BJ (cell line): ENCODE measurements around the gene PPIB. TPM values are rescaled to one million over a fixed set of nuclear protein-coding genes. Genes with fewer than 3 reads are reported as not detected.

Experiments used
- CTCF ChIA-PET: fragments of 350-600 bp; formaldehyde crosslinking; extraction: SDS; loops from one replicate; lab custom pipeline; 2021; ENCODE audit warnings: antibody characterized with exemption, inconsistent platforms; lab: Yijun Ruan, JAX
- POLR2A ChIA-PET: fragments of 300-600 bp; sonication (Branson Sonifier 250); formaldehyde crosslinking; extraction: SDS; loops from one replicate; lab custom pipeline; 2021; ENCODE audit warnings: antibody characterized with exemption; lab: Charles Lee
- DNase-seq: peaks from one replicate; pipeline ENCODE4 v3.0.0-alpha.2; 2011; ENCODE audit warnings: low read depth
- H3K27me3 ChIP-seq: 2 replicates; pipeline ENCODE4 v1.6.0; 2011; ENCODE audit warnings: low read length; ENCODE audit not compliant: control insufficient read depth, insufficient read depth
- H3K36me3 ChIP-seq: 2 replicates; pipeline ENCODE4 v1.5.1; 2011; ENCODE audit warnings: low read length; ENCODE audit not compliant: control insufficient read depth, insufficient read depth
- H3K4me3 ChIP-seq: 2 replicates; pipeline ENCODE4 v1.5.1; 2011; ENCODE audit warnings: low read depth, mild to moderate bottlenecking, control low read depth, low read length
- polyA plus RNA-seq: library from polyadenylated mRNA; depleted of rRNA; stranded (reverse); fragments of >200 nt; gene quantifications from 2 replicates; pipeline ENCODE4 v1.2.3, GENCODE V29; 2011
- TF ChIP-seq, protein P1 (sequence below): IDR thresholded peaks from 2 replicates; pipeline ENCODE4 v1.5.1; 2011; ENCODE audit warnings: low read depth, mild to moderate bottlenecking, control low read depth, inconsistent platforms, low read length, moderate library complexity; ENCODE audit not compliant: insufficient read depth

The PPIB gene
- polyA plus RNA-seq, 1 experiment, result 1,794 TPM

DNA sequence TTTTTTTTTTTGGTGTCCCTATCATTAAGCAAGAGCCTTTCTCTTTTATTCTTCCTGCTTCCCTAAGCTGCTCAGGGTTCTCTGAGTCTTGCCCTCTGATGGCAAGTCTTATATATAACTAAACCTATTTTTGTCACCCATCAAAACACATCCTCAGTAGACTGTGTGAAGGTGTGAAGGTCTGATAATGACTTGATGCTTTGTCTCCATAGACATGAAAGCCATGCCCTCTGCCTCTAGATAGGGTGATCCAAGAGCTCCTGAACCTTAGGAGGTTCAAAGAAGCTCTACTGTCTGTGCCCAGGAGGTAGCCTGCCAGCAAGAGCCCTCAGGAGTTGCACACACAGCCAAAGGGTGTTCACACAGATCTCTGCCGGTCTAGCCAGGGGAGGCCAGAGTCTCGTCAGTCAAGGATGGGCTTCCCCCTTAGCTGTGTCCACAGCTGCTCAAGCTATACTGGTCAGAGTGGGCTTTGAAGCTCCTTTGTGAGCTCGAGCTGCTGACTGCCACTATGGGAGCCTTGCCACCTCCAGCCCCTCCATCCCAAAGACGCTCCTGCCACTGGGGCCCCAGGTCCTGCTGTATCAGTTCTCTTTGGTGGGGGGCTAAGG is 24.4 kb downstream of the PPIB start:
- no peak for DNase-seq
- TF ChIP-seq, protein P1, sequence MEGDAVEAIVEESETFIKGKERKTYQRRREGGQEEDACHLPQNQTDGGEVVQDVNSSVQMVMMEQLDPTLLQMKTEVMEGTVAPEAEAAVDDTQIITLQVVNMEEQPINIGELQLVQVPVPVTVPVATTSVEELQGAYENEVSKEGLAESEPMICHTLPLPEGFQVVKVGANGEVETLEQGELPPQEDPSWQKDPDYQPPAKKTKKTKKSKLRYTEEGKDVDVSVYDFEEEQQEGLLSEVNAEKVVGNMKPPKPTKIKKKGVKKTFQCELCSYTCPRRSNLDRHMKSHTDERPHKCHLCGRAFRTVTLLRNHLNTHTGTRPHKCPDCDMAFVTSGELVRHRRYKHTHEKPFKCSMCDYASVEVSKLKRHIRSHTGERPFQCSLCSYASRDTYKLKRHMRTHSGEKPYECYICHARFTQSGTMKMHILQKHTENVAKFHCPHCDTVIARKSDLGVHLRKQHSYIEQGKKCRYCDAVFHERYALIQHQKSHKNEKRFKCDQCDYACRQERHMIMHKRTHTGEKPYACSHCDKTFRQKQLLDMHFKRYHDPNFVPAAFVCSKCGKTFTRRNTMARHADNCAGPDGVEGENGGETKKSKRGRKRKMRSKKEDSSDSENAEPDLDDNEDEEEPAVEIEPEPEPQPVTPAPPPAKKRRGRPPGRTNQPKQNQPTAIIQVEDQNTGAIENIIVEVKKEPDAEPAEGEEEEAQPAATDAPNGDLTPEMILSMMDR, result no peak
- Histone ChIP-seq H3K4me3 (no peak overlapping the region), H3K27me3 (no peaks in the 10 kb centered on the region), H3K36me3 (peaks cover 36% of the 10 kb centered on the region)
- ChIA-PET CTCF (interaction anchor here (0.6 kb wide), 1 partner anchor 13 kb away, joined by 3 read pairs; no protein-coding TSS in a partner anchor), POLR2A (no interaction called here)

DNA sequence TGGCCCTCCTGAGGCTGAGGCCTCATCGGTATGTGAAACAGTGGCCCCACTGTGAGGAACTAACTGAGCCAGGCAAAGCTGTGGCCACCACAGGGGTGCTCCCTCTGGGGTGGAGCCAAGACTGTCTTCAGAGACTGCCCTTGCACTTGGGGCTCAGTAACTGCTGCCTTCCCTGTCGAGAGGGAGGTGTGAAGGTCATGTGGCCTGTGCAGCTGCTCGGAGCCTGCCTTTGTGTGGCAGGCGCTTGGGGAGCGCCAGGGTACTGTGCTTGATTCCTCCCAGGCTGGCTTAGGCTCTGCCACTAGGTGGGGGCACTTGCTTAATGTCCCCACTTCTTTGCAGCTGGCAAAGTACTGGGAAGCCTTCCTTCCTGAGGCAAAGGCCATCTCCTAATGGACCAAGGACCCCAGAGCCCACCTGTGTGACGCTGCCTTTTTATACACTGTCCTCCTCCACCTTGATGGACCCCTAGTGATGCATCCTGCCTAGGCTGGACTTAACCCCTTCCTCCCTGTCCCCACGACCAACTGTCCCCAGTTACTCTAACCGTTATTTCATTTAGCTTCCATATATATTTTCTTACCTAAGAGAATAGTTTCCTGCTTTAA is 25.5 kb downstream of the PPIB start:
- CTCF ChIA-PET, result no interaction called here
- Histone ChIP-seq H3K27me3 (no peaks in the 10 kb centered on the region), H3K4me3 (no peak overlapping the region), H3K36me3 (peaks cover 34% of the 10 kb centered on the region)
- TF ChIP-seq, protein P1, result no peak
- no peak for DNase-seq
- POLR2A ChIA-PET, result no interaction called here

DNA sequence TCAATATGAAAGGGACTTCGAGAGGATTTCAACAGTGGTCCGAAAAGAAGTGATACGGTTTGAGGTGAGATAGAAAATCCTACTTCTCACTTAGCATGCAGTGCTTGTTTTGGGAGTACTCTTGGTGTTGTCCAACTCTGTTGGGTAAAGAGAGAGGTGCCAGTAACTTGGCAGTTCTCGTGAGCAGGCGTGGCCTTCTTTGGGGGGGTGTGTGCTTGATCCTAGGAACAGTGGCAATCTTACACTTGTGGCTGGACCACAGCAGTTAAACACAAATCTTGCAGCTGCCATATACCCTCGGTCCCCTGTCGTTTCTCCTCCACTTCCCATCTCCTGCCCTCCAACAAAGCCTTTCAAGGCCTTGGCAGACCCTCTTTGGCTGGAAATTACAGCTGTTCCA is 26.5 kb downstream of the PPIB start:
- TF ChIP-seq, protein P1, result no peak
- Histone ChIP-seq H3K36me3 (peaks cover 33% of the 10 kb centered on the region), H3K4me3 (no peak overlapping the region), H3K27me3 (no peaks in the 10 kb centered on the region)
- ChIA-PET CTCF (no interaction called here), POLR2A (no interaction called here)
- no peak for DNase-seq

DNA sequence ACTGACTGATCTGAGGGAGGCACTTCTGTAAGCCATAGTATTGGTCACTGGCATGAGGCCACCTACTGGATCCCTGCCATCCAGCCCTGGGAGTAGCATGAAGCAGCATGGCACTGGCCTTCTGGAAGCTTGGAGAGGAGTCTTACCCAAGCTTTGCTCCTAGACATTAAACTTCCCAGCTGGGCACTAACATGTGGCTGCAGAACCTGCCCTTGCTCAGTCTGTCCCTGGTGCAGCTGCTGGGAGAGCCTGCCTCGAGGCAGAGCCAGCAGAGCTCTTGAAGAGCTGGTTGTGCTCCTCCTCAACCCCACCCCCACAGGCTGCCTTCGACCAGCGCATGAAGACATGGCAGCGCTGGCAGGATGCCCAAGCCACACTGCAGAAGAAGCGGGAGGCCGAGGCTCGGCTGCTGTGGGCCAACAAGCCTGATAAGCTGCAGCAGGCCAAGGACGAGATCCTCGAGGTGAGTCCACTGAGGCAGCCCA is 28.4 kb downstream of the PPIB start:
- no peak overlapping the region for H3K4me3 ChIP-seq
- CTCF ChIA-PET, result interaction anchor here (1.4 kb wide), 1 partner anchor 9 kb away, joined by 4 read pairs; no protein-coding TSS in a partner anchor
- DNase-seq, result no peak
- POLR2A ChIA-PET, result no interaction called here
- H3K27me3 ChIP-seq, result no peaks in the 10 kb centered on the region
- peaks cover 41% of the 10 kb centered on the region for H3K36me3 ChIP-seq
- TF ChIP-seq, protein P1, result no peak

DNA sequence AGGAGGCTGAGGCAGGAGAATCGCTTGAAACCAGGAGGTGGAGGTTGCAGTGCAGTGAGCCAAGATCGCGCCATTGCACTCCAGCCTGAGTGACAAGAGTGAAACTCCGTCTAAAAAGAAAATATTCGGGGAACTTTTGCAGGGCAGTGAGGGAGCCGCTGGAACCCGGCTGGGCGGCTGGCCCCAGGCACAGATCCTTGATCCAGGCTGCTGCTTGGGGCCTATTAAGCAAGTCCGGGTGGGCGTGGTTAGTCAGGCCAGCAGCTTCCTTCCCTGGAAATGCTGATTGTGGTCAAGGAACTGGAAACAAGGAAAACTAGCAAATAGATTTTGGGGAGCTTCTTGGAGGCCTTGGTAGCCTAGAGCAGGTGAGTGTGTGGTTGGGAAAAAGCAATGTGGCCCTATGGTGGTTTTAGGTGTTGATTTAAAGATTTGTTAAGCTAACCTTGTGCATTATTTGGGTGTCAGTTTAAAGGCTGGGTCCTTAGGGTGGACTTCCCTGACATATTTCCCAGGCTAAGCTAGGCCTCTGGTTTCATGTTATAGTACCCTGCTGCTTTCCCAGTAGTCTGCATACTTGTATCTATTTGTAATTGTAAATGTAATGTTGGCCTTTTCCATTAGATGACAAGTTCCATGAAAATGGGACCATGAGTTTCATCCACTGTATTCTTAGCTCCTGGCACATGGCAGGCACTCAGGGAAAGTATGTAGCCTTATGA is 29.0 kb downstream of the PPIB start:
- ChIA-PET POLR2A (no interaction called here), CTCF (interaction anchor here (1.4 to 1.9 kb wide), 2 partner anchors 8 to 20 kb away, joined by 4 to 9 read pairs; no protein-coding TSS in a partner anchor)
- DNase-seq, result no peak
- TF ChIP-seq, protein P1, result no peak
- H3K27me3 ChIP-seq, result no peaks in the 10 kb centered on the region
- no peak overlapping the region for H3K4me3 ChIP-seq
- H3K36me3 ChIP-seq, result peaks cover 41% of the 10 kb centered on the region
